Effector memory CD4-positive, alpha-beta T cell (primary cell): ENCODE results near the gene C3orf49.

Experiments
- DNase-seq, 3 donors: peaks; one replicate each; pipeline ENCODE4 v3.0.0-alpha.2; 2020
- H3K27ac ChIP-seq: 2 replicates; pipeline ENCODE4 v1.7.0; 2013; ENCODE audit warnings: mild to moderate bottlenecking, low read length, moderate library complexity; ENCODE audit not compliant: insufficient read depth, poor library complexity, severe bottlenecking
- H3K27me3 ChIP-seq: replicated peaks from 2 replicates; pipeline ENCODE4 v1.7.0; 2013; ENCODE audit warnings: mild to moderate bottlenecking, low read length; ENCODE audit not compliant: insufficient read depth, control insufficient read depth, poor library complexity, severe bottlenecking
- H3K36me3 ChIP-seq: 2 replicates; pipeline ENCODE4 v1.7.0; 2013; ENCODE audit warnings: mild to moderate bottlenecking, low read length, moderate library complexity; ENCODE audit not compliant: control insufficient read depth, insufficient read depth
- H3K4me1 ChIP-seq: 2 replicates; pipeline ENCODE4 v1.7.0; 2013; ENCODE audit warnings: low read length, mild to moderate bottlenecking; ENCODE audit not compliant: control insufficient read depth, insufficient read depth, poor library complexity, severe bottlenecking
- H3K4me3 ChIP-seq: 2 replicates; pipeline ENCODE4 v1.7.0; 2013; ENCODE audit warnings: low read length, low read depth, mild to moderate bottlenecking; ENCODE audit not compliant: insufficient read depth, poor library complexity, severe bottlenecking
- H3K9me3 ChIP-seq: 2 replicates; pipeline ENCODE4 v1.7.0; 2013; ENCODE audit warnings: mild to moderate bottlenecking, low read length, moderate library complexity; ENCODE audit not compliant: control insufficient read depth

The C3orf49 gene

DNA sequence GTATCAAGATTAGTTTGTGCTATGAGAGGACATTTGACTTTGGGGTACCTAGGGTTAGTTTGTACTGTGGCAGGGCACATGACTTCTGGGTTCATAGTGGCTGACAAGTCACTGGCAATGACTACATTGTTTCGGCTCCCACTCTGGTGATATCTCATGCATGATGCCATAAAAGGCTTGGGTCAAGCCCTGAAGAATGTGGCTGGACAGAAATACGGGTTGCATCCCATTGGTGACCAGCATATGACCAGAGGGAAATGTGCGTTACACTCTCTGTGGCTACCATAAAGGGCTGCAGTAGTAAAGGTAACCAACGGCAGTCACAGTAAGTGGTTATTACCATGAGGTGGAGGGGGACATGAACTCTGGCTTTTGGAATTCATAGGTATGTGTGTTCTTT is 26.1 kb downstream of the C3orf49 start:
- DNase-seq = no peak
- H3K4me3 ChIP-seq = no peak overlapping the region
- H3K36me3 ChIP-seq = no peaks in the 10 kb centered on the region
- H3K27ac ChIP-seq = no peak overlapping the region
- no peaks in the 10 kb centered on the region for H3K4me1 ChIP-seq
- no peaks in the 10 kb centered on the region for H3K27me3 ChIP-seq
- no peaks in the 10 kb centered on the region for H3K9me3 ChIP-seq

DNA sequence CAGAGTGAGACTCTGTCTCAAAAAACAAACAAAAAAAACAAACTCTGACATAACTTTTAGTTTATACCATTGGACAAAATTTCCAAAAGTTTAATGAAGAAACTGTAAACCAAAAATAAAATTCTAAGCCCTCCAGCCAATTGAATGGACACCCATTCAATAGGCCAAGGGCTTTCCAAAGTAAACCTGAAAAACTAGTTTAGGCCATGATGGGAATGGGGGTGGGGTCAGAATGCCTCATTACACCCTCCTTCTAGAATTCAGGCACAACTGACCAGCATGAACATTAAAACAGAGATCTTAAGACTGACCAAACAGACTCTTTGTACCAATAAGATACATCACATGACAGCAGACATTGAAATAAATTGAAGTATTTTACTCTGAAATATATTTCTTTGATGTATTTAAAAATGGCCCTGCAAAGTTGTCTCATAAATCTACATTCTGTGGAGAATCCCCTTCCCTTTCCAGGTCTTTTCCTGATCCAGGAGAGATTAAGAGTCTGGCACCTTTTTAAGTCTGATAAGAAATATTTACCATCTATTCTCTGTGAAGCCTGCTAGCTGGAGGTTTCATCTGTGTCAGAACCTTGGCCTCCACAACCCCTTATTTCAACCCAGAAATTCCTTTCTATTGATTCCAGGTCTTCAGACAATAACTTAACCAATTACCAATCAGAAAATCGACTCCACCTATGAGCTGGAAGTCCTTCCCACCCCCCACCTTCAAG is 28.8 kb downstream of the C3orf49 start:
- no peak overlapping the region for H3K27ac ChIP-seq
- H3K36me3 ChIP-seq = no peaks in the 10 kb centered on the region
- H3K9me3 ChIP-seq = no peaks in the 10 kb centered on the region
- H3K4me3 ChIP-seq = no peak overlapping the region
- no peak for DNase-seq
- no peaks in the 10 kb centered on the region for H3K27me3 ChIP-seq
- H3K4me1 ChIP-seq = no peaks in the 10 kb centered on the region

DNA sequence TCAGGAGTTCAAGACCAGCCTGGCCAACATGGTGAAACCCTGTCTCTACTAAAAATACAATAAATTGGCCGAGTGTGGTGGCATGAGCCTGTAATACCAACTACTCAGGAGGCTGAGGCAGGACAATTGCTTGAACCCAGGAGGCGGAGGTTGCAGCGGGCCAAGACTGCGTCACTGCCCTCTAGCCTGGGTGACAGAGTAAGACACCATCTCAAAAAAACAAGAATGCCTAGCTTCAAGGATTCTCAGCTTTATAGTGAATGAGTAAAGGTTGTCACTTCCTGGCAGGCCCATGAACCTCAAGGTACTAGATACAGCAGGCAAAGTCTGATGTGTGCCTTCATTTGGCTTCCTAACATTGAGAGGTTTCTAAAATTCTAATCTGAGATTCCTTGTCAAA is 30.1 kb downstream of the C3orf49 start:
- H3K36me3 ChIP-seq = no peaks in the 10 kb centered on the region
- no peaks in the 10 kb centered on the region for H3K4me1 ChIP-seq
- no peak for DNase-seq
- no peaks in the 10 kb centered on the region for H3K27me3 ChIP-seq
- H3K4me3 ChIP-seq = no peak overlapping the region
- H3K27ac ChIP-seq = no peak overlapping the region
- no peaks in the 10 kb centered on the region for H3K9me3 ChIP-seq

GRCh38 chr3:63851287-63851686 is 32.2 kb downstream of the C3orf49 start:
- Histone ChIP-seq H3K4me3 (no peak overlapping the region), H3K27me3 (no peaks in the 10 kb centered on the region), H3K27ac (no peak overlapping the region), H3K4me1 (no peaks in the 10 kb centered on the region), H3K36me3 (no peaks in the 10 kb centered on the region), H3K9me3 (no peaks in the 10 kb centered on the region)
- DNase-seq = no peak

- H3K4me1 ChIP-seq = no peaks in the 10 kb centered on the region
- H3K27ac ChIP-seq = no peak overlapping the region
- no peaks in the 10 kb centered on the region for H3K27me3 ChIP-seq
- H3K36me3 ChIP-seq = no peaks in the 10 kb centered on the region
- no peak for DNase-seq
- no peak overlapping the region for H3K4me3 ChIP-seq
- no peaks in the 10 kb centered on the region for H3K9me3 ChIP-seq
These were observed 34.0 kb downstream of the C3orf49 start for GRCh38 chr3:63853106-63853505.

- no peak overlapping the region for H3K27ac ChIP-seq
These were observed 36.3 kb downstream of the C3orf49 start for GRCh38 chr3:63855333-63855940.

GRCh38 chr3:63857311-63857710 is 38.2 kb downstream of the C3orf49 start:
- no peaks in the 10 kb centered on the region for H3K36me3 ChIP-seq
- no peak overlapping the region for H3K4me3 ChIP-seq
- DNase-seq = no peak
- no peak overlapping the region for H3K27ac ChIP-seq
- H3K4me1 ChIP-seq = no peaks in the 10 kb centered on the region
- no peaks in the 10 kb centered on the region for H3K9me3 ChIP-seq
- H3K27me3 ChIP-seq = no peaks in the 10 kb centered on the region

More at GRCh38 chr3:63855333-63855940, 36.3 kb downstream of the C3orf49 start:
- Histone ChIP-seq H3K4me1 (no peaks in the 10 kb centered on the region), H3K36me3 (no peaks in the 10 kb centered on the region), H3K9me3 (no peaks in the 10 kb centered on the region), H3K4me3 (no peak overlapping the region), H3K27me3 (no peaks in the 10 kb centered on the region)
- DNase-seq = no peak

GRCh38 chr3:63860776-63861175 is 41.7 kb downstream of the C3orf49 start:
- Histone ChIP-seq H3K9me3 (no peaks in the 10 kb centered on the region), H3K27me3 (no peaks in the 10 kb centered on the region), H3K4me1 (peaks cover 10% of the 10 kb centered on the region), H3K36me3 (no peaks in the 10 kb centered on the region), H3K4me3 (no peak overlapping the region), H3K27ac (no peak overlapping the region)
- no peak for DNase-seq

DNA sequence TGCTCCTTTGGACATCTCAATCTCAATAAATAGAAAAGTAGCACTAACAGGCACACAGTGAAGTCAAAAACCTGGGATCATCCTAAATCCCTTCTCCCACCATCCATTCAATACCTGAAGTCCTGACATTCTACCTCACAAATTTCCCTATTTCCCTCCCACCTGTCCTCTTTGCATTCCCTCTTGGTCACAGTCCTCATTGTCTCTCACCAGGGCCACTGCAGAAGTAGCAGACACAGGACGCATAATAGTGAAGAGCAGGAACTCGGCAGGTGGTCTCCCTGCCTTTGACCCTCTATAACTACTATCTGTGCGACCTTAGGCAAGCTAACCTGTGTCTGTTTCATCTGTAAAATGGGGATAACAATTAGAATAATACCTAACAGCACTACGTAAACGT is 42.2 kb downstream of the C3orf49 start:
- H3K4me1 ChIP-seq = peaks cover 10% of the 10 kb centered on the region
- H3K27ac ChIP-seq = no peak overlapping the region
- no peaks in the 10 kb centered on the region for H3K36me3 ChIP-seq
- H3K9me3 ChIP-seq = no peaks in the 10 kb centered on the region
- no peak overlapping the region for H3K4me3 ChIP-seq
- no peak for DNase-seq
- no peaks in the 10 kb centered on the region for H3K27me3 ChIP-seq

- Histone ChIP-seq H3K4me3 (peak overlapping the region; percentile 82), H3K27ac (peak overlapping the region; percentile 71), H3K36me3 (no peaks in the 10 kb centered on the region), H3K4me1 (peaks cover 10% of the 10 kb centered on the region), H3K27me3 (no peaks in the 10 kb centered on the region), H3K9me3 (no peaks in the 10 kb centered on the region)
- DNase-seq = no peak
These were observed 43.7 kb downstream of the C3orf49 start for GRCh38 chr3:63862804-63863149.
